RWPE2 (cell line): ENCODE results near the gene ME1.

ENCODE experiments used
- ATAC-seq: fragments of 200-7000 bp; cut with Tn5 transposase; 3 replicates; pipeline ENCODE4 v1.9.1; 2021; ENCODE audit warnings: low read depth
- DNase-seq: peaks from one replicate; pipeline ENCODE4 v3.0.0-alpha.2; 2020; ENCODE audit warnings: low spot score
- H3K27ac ChIP-seq: fragments of 450-650 bp; 2 replicates; pipeline ENCODE4 v1.5.1; 2017; ENCODE audit warnings: mild to moderate bottlenecking; ENCODE audit not compliant: poor library complexity, severe bottlenecking
- H3K27me3 ChIP-seq: fragments of 250-450 bp; sonication (Bioruptor Pico); 2 replicates; pipeline ENCODE4 v1.5.1; 2021; ENCODE audit warnings: mild to moderate bottlenecking, moderate library complexity; ENCODE audit not compliant: insufficient read depth, poor library complexity, severe bottlenecking
- H3K36me3 ChIP-seq: fragments of 250-450 bp; sonication (Bioruptor Pico); 2 replicates; pipeline ENCODE4 v1.5.1; 2020; ENCODE audit warnings: low read depth, mild to moderate bottlenecking, moderate library complexity
- H3K4me1 ChIP-seq: fragments of 250-450 bp; sonication (Bioruptor Pico); 2 replicates; pipeline ENCODE4 v1.5.1; 2021; ENCODE audit warnings: mild to moderate bottlenecking, moderate library complexity; ENCODE audit not compliant: insufficient read depth, poor library complexity, severe bottlenecking
- H3K4me3 ChIP-seq: fragments of 250-450 bp; sonication (Bioruptor Pico); 2 replicates; pipeline ENCODE4 v1.5.1; 2021; ENCODE audit warnings: mild to moderate bottlenecking, moderate library complexity; ENCODE audit not compliant: severe bottlenecking
- H3K9me3 ChIP-seq: fragments of 250-450 bp; sonication (Bioruptor Pico); 2 replicates; pipeline ENCODE4 v1.5.1; 2021; ENCODE audit warnings: mild to moderate bottlenecking, moderate library complexity; ENCODE audit not compliant: severe bottlenecking
- CTCF ChIP-seq: fragments of 450-650 bp; IDR thresholded peaks from one replicate; pipeline ENCODE4 v1.5.1; 2017; ENCODE audit warnings: mild to moderate bottlenecking, moderate library complexity; ENCODE audit not compliant: poor library complexity, severe bottlenecking

Gene ME1

GRCh38 chr6:83231146-83231545, 199.7 kb downstream of the ME1 start:
- Histone ChIP-seq H3K4me1 (no peaks in the 10 kb centered on the region), H3K36me3 (no peaks in the 10 kb centered on the region; the same call in 1 of the 2 replicates), H3K27me3 (no peaks in the 10 kb centered on the region), H3K9me3 (no peaks in the 10 kb centered on the region), H3K4me3 (no peak overlapping the region), H3K27ac (no peak overlapping the region)
- ATAC-seq (no peak), DNase-seq (no peak)
- no peak for TF ChIP-seq CTCF

- no peak for TF ChIP-seq CTCF
- Histone ChIP-seq H3K27ac (no peak overlapping the region), H3K9me3 (no peaks in the 10 kb centered on the region), H3K4me1 (no peaks in the 10 kb centered on the region), H3K36me3 (no peaks in the 10 kb centered on the region; the same call in 1 of the 2 replicates), H3K4me3 (no peak overlapping the region), H3K27me3 (no peaks in the 10 kb centered on the region)
- DNase-seq, result no peak
- no peak for ATAC-seq
These were observed 204.3 kb downstream of the ME1 start for GRCh38 chr6:83226517-83226916.

GRCh38 chr6:83221889-83222479, 208.9 kb downstream of the ME1 start:
- ATAC-seq (no peak), DNase-seq (no peak)
- Histone ChIP-seq H3K4me3 (no peak overlapping the region), H3K27ac (no peak overlapping the region), H3K4me1 (no peaks in the 10 kb centered on the region), H3K9me3 (no peaks in the 10 kb centered on the region), H3K27me3 (no peaks in the 10 kb centered on the region), H3K36me3 (no peaks in the 10 kb centered on the region)
- peak; percentile 78 for TF ChIP-seq CTCF

GRCh38 chr6:83221276-83221675, 209.6 kb downstream of the ME1 start:
- Histone ChIP-seq H3K4me3 (no peak overlapping the region), H3K27ac (no peak overlapping the region), H3K4me1 (no peaks in the 10 kb centered on the region), H3K36me3 (no peaks in the 10 kb centered on the region), H3K9me3 (no peaks in the 10 kb centered on the region), H3K27me3 (no peaks in the 10 kb centered on the region)
- DNase-seq (no peak), ATAC-seq (no peak)
- TF ChIP-seq CTCF, result no peak

- Histone ChIP-seq H3K27me3 (no peaks in the 10 kb centered on the region), H3K27ac (no peak overlapping the region), H3K36me3 (no peaks in the 10 kb centered on the region; the same call in 1 of the 2 replicates), H3K4me1 (no peaks in the 10 kb centered on the region), H3K9me3 (no peaks in the 10 kb centered on the region), H3K4me3 (no peak overlapping the region)
- ATAC-seq, result no peak
- no peak for TF ChIP-seq CTCF
- no peak for DNase-seq
These were observed 210.7 kb downstream of the ME1 start for GRCh38 chr6:83220121-83220520.
